Measurements from ENCODE around the gene MMP24. TPM values are rescaled to one million over a fixed set of nuclear protein-coding genes. Genes with fewer than 3 reads are reported as not detected.

MMP24 gene
- total and polyA plus RNA-seq, 2 experiments from 2014 or later: 2.0 to 27.3 TPM

DNA sequence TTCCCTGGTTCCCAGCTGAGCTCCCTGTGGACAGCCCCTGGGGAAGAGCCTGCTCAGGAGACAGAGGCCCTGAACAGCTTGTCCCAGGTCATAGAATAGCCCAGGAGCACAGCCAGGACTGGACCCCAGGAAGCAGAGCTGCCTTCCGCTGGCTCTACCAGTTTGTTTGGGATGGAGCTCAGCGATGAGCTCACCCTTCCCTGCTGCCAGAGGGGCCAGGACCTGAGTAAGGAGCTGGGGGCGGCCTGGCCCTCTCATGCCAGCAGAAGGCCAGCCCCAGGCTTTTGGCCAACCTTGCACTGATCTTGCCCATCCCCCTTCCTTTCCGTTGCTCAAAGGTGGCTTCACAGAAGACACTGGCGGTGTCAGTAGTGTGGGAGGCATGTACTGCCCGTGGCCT is 33.9 kb downstream of the MMP24 start:
- Mint-ChIP-seq H3K4me3 (no peak overlapping the region), H3K27ac (peak overlapping the region; percentile 83; the same call in 1 of the 2 replicates), H3K9me3 (no peaks in the 10 kb centered on the region), H3K36me3 (ENCODE audit: low read depth) (no peaks in the 10 kb centered on the region; the same call in 2 of the 3 replicates), H3K4me1 (peaks cover 48% of the 10 kb centered on the region), H3K27me3 (ENCODE audit: insufficient read depth, low read depth, poor library complexity) (peaks cover 9% of the 10 kb centered on the region)
- Histone ChIP-seq H3K79me2 (replicated peaks; ENCODE audit: insufficient read depth) (no peaks in the 10 kb centered on the region), H3K27ac (ENCODE audit: low read depth) (peak overlapping the region; percentile 100), H3K4me1 (ENCODE audit: insufficient read depth) (peaks cover 50% of the 10 kb centered on the region), H2AFZ (no peak overlapping the region), H3K4me3 (no peak overlapping the region), H3K27me3 (ENCODE audit: insufficient read depth) (no peaks in the 10 kb centered on the region), H3K4me2 (no peak overlapping the region), H4K20me1 (replicated peaks; ENCODE audit: insufficient read depth) (no peaks in the 10 kb centered on the region), H3K36me3 (ENCODE audit: insufficient read depth) (no peaks in the 10 kb centered on the region), H3K9me2 (ENCODE audit: insufficient read depth) (peaks cover 2% of the 10 kb centered on the region; the same call in 1 of the 2 replicates), H3F3A (replicated peaks; ENCODE audit: low read depth) (peaks cover 23% of the 10 kb centered on the region)
- no peak for DNase-seq (ENCODE audit: low spot score)
- peak; percentile 2; the same call in 2 of the 3 replicates for ATAC-seq
- TF ChIP-seq, protein P1, sequence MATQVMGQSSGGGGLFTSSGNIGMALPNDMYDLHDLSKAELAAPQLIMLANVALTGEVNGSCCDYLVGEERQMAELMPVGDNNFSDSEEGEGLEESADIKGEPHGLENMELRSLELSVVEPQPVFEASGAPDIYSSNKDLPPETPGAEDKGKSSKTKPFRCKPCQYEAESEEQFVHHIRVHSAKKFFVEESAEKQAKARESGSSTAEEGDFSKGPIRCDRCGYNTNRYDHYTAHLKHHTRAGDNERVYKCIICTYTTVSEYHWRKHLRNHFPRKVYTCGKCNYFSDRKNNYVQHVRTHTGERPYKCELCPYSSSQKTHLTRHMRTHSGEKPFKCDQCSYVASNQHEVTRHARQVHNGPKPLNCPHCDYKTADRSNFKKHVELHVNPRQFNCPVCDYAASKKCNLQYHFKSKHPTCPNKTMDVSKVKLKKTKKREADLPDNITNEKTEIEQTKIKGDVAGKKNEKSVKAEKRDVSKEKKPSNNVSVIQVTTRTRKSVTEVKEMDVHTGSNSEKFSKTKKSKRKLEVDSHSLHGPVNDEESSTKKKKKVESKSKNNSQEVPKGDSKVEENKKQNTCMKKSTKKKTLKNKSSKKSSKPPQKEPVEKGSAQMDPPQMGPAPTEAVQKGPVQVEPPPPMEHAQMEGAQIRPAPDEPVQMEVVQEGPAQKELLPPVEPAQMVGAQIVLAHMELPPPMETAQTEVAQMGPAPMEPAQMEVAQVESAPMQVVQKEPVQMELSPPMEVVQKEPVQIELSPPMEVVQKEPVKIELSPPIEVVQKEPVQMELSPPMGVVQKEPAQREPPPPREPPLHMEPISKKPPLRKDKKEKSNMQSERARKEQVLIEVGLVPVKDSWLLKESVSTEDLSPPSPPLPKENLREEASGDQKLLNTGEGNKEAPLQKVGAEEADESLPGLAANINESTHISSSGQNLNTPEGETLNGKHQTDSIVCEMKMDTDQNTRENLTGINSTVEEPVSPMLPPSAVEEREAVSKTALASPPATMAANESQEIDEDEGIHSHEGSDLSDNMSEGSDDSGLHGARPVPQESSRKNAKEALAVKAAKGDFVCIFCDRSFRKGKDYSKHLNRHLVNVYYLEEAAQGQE (IDR thresholded peaks at IDR 0.05; ENCODE audit: unreplicated experiment): no peak
- TF ChIP-seq ZNF462 (CRISPR knock-in tag; IDR thresholded peaks at IDR 0.05): no peak
- TF ChIP-seq POLR2AphosphoS5 (IDR thresholded peaks at IDR 0.05; ENCODE audit: low read depth): no peak
- TF ChIP-seq, protein P2, sequence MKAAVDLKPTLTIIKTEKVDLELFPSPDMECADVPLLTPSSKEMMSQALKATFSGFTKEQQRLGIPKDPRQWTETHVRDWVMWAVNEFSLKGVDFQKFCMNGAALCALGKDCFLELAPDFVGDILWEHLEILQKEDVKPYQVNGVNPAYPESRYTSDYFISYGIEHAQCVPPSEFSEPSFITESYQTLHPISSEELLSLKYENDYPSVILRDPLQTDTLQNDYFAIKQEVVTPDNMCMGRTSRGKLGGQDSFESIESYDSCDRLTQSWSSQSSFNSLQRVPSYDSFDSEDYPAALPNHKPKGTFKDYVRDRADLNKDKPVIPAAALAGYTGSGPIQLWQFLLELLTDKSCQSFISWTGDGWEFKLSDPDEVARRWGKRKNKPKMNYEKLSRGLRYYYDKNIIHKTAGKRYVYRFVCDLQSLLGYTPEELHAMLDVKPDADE (IDR thresholded peaks at IDR 0.05): no peak

All from GM23338 (cell line).